ENCODE results near the gene SOST.

DNA sequence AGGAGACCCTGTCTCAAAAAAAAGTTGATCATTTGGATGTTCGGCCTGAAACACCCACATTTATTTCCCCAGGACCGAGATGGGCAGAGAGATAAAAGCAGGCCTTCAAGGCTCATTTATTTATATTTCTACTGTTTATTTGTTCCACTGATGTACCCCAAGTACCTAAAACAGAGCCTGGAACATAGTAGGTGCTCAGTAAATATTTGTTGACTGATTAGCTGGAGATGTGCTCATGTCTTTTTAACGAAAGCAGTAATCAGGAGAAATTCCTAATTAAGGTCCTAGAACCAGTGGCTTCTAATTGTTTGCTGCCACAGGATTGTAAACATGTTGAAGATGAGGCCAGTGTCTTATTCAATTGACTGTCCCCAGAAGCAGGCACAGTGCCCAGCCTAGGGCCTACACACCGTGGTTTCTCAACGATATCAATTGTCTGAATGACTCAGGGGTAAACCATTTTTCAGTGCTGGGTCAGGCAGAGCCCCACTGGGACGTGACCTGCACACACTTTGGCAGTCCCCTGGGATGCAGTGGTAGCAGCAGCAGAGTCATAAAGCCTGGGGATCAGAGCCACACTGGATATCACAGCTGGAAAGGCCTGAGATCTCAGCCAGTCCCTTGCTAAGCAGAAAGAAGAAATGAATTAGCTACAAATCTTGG is 34.8 kb downstream of the SOST start:
- TF ChIP-seq, protein P1, sequence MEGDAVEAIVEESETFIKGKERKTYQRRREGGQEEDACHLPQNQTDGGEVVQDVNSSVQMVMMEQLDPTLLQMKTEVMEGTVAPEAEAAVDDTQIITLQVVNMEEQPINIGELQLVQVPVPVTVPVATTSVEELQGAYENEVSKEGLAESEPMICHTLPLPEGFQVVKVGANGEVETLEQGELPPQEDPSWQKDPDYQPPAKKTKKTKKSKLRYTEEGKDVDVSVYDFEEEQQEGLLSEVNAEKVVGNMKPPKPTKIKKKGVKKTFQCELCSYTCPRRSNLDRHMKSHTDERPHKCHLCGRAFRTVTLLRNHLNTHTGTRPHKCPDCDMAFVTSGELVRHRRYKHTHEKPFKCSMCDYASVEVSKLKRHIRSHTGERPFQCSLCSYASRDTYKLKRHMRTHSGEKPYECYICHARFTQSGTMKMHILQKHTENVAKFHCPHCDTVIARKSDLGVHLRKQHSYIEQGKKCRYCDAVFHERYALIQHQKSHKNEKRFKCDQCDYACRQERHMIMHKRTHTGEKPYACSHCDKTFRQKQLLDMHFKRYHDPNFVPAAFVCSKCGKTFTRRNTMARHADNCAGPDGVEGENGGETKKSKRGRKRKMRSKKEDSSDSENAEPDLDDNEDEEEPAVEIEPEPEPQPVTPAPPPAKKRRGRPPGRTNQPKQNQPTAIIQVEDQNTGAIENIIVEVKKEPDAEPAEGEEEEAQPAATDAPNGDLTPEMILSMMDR (IDR thresholded peaks at IDR 0.05; ENCODE audit: low read depth, low read length): no peak
- TF ChIP-seq EZH2phosphoT487 (IDR thresholded peaks at IDR 0.05; ENCODE audit: low read depth): no peak

All from OCI-LY3 (cell line).